Measurements from ENCODE around the gene NSUN4.
"Not testable (repeated sequence)": the region's sequence is repeated elsewhere in the genome, so short reads cannot be mapped to it uniquely, and the experiment has no call there.

NSUN4 gene

GRCh38 chr1:46328182-46328581, 12.4 kb upstream of the NSUN4 start:
- not testable (repeated sequence) for DNase-seq (ENCODE audit: low spot score)

DNA sequence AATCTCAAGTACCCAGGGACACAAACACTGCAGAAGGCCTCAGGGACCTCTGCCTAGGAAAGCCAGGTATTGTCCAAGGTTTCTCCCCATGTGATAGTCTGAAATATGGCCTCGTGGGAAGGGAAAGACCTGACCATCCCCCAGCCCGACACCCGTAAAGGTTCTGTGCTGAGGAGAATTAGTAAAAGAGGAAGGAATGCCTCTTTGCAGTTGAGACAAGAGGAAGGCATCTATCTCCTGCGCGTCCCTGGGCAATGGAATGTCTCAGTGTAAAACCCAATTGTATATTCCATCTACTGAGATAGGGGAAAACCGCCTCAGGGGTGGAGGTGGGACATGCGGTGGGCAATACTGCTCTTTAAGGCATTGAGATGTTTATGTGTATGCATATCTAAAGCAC, 10.8 kb upstream of the NSUN4 start:
- DNase-seq (ENCODE audit: low spot score), result not testable (repeated sequence)

DNA sequence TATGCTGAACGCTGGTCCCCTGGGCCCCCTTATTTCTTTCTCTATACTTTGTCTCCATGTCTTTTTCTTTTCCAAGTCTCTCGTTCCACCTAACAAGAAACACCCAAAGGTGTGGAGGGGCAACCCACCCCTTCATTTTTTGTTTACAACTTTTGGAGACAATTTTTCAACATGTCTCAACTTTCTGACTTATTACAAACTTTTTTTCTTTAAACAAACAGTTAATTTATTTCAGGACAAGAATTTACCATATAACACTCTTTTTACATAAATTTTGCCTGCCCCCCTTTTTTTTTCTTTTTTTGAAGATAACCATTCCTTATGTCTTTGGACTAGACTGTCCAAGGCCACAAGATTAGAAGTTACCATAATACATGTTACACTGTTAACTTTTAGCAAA, 10.2 kb upstream of the NSUN4 start:
- DNase-seq (ENCODE audit: low spot score), result not testable (repeated sequence)

DNA sequence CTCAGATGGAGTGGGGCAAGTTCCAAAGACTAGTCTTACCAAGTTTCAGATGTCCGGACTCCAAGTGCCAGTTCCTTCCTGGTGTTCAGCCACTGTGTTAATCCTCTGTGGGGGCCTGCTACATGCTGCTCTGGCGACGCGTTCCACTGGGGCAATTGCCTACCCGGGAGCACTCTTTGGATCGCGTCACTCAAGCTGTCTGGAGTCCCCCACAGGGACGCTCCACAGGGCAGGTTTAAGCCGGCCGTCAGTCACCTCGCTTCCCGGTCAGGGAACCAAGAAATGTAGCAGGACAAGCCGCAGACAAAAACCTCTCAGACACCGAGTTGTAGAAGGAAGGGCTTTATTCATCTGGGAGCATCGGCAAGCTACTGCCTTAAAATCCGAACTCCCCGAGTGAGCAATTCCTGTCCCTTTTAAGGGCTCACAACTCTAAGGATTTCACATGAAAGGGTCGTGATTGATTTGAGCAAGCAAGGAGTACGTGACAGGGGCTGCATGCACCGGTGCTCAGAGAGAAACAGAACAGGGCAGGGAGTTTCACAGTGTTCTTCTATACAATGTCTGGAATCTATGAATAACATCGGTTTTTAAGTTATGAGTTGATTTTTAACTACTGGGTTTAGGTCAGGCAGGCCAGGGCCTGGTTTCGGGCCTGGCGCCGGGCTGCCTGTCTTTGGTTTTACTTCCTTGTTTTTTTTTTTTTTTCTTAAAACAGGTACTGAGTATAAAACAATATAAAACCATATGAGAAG, 8.6 kb upstream of the NSUN4 start:
- not testable (repeated sequence) for DNase-seq (ENCODE audit: low spot score)

- DNase-seq (ENCODE audit: low spot score), result peak; percentile 36
These were observed 7.1 kb upstream of the NSUN4 start for GRCh38 chr1:46333300-46334029.

DNA sequence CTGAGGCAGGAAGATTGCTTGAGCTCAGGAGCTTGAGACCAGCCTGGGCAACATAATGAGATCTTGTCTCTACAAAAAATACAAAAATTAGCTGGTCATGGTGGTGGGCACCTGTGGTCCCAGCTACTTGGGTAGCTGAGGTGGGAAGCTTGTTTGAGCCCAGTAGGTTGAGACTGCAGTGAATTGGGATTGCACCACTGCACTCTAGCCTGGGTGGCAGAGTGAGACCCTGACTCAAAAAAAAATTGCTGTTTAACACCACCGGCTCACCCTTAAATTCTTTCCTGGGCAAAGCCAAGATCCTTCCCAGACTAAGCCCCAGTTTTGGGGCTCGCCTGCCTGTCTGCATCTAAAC, 6.6 kb upstream of the NSUN4 start:
- no peak for DNase-seq (ENCODE audit: low spot score)

GRCh38 chr1:46335081-46335480, 5.5 kb upstream of the NSUN4 start:
- DNase-seq (ENCODE audit: low spot score), result no peak

- DNase-seq (ENCODE audit: low spot score), result not testable (repeated sequence)
These were observed 3.2 kb upstream of the NSUN4 start for GRCh38 chr1:46337409-46337808.

- DNase-seq (ENCODE audit: low spot score), result no peak
These were observed 846 bp downstream of the NSUN4 start for GRCh38 chr1:46341222-46342083.

GRCh38 chr1:46342084-46342656, 1.6 kb downstream of the NSUN4 start:
- no peak for DNase-seq (ENCODE audit: low spot score)

DNA sequence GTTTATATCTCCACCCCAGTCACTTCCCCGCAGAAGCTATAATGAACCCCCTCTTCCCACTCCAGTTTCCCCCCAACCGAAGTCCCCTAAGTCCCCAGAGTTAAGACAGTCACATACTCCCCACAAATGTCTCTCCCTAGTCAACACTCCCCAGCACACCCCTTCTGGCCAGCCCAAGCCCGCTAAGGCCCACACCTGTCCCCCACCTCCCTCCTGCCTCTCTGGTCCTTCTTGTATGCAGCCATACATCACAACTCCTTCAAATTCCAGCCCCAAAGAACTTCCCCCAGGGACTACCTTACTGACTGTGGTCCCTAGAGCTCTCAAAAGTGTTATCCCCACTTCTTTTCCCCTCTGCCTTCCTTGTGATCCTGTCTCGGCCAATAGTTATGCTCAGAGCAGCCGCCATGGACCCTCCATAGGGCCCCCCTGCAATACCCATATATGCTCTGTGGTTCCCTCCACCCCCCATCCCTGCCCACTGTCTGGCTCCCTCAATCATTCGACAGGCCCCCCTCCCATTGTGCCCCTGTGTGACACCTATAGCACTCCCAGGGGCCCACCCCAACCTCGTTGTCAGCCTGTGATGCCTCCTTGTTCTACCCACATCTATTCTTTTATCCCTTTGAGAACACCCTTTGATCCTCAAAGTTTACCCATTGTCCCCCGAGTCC, 2.2 kb downstream of the NSUN4 start:
- no peak for DNase-seq (ENCODE audit: low spot score)

GRCh38 chr1:46343351-46343695, 2.7 kb downstream of the NSUN4 start:
- no peak for DNase-seq (ENCODE audit: low spot score)

DNA sequence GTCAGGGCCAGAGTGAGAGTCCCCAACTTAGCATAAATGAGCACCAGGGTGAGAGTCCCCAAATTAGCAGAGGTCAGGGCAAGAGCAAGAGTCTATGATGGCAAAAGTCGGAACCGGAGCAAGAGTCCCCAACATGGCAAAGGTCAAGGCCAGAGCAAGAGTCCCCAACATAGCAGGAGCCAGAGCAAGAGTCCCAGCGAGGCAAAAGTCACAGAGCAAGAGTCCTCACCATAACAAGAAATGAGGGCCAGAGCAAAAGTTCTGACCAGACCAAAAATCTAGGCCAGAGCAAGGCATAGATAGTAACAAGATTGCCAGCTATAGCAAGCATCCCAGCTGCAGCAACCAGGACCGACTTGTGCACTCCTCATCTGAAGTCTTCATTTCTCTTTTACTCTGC, 3.1 kb downstream of the NSUN4 start:
- DNase-seq (ENCODE audit: low spot score), result no peak

DNA sequence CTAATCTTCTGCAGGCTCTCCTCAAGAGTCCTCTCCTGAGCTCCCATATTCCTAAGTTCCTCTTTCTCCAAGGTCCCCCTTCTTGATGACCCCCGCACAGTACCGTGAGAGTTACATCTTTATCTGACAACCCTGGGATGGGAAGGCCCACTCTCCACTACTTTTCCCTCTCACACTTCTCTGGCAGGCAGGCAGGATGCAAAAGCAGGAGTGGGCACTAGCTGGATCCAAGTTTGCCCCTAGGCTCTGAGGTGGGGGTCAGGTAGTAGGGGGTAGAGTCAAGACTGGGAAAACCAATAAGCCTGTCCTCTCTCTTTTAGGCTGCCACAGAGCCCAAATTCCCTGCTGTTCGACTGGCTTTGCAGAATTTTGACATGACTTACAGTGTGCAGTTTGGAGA, 3.9 kb downstream of the NSUN4 start:
- DNase-seq (ENCODE audit: low spot score), result no peak

DNA sequence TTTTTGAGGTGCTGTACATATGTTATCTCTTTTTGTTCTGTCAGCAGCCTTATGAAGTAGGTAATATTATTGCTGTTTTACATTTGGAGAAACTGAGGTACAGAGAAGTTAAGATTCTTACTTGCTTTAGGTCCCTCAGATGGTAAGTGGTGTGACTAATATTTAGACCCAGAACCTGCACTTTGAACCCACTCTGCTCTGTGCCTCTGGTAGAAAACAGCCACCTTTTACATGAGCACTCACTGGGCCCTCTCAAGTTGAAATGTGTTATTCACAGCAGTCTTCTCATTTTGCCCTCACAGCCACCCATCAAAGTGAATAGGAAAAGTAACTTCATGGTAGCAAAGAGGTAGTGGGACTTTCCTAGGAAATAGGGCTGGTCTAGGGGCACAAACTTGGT, 4.7 kb downstream of the NSUN4 start:
- DNase-seq (ENCODE audit: low spot score), result no peak

- DNase-seq (ENCODE audit: low spot score), result no peak
These were observed 11.8 kb downstream of the NSUN4 start for GRCh38 chr1:46352363-46352762.

GRCh38 chr1:46355920-46356319, 15.3 kb downstream of the NSUN4 start:
- not testable (repeated sequence) for DNase-seq (ENCODE audit: low spot score)

DNA sequence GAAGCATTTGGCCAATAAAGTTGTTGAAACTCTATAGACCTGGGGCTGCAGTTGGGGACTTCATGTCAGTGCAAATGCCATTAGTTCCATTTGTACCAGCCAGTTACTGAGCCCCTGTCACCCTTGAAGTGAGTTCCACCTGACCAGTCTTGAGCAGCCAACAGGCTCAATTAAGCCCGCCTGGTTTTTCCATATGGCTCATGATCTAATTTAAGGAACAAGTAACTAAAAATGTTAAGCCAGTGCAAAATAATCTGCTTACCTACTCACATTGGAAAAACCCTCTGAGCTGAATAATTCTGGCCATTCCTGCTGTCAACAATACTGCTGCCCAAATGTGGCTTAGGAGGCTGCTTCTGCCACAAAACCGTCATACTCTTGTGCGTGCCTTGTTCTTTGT, 21.6 kb downstream of the NSUN4 start:
- DNase-seq (ENCODE audit: low spot score), result no peak

- no peak for DNase-seq (ENCODE audit: low spot score)
These were observed 22.5 kb downstream of the NSUN4 start for GRCh38 chr1:46363121-46363520.

- DNase-seq (ENCODE audit: low spot score), result no peak
These were observed 24.0 kb downstream of the NSUN4 start for GRCh38 chr1:46364612-46365011.

DNA sequence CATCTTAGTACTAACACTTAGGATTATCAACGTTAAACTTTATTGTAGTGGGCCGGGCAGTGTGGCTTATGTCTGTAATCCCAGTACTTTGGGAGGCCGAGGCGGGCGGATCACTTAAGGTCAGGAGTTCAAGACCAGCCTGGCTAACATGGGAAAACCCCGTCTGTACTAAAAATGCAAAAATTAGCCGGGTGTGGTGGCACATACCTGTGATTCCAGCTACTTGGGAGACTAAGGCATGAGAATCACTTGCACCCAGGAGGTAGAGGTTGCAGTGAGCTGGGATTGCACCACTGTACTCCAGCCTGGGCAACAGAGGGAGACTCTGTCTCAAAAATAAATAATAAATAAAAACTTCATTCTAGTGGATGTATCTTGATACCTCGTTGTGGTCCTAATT, 25.2 kb downstream of the NSUN4 start:
- not testable (repeated sequence) for DNase-seq (ENCODE audit: low spot score)

GRCh38 chr1:46367072-46367471, 26.5 kb downstream of the NSUN4 start:
- DNase-seq (ENCODE audit: low spot score), result no peak

Measured in pons (tissue), 1 donor.